ENCODE data around the gene CMTM7. TPM values are rescaled to one million over a fixed set of nuclear protein-coding genes. Genes with fewer than 3 reads are reported as not detected.

The CMTM7 gene, protein sequence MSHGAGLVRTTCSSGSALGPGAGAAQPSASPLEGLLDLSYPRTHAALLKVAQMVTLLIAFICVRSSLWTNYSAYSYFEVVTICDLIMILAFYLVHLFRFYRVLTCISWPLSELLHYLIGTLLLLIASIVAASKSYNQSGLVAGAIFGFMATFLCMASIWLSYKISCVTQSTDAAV
- total RNA-seq, result 2.9 TPM
- long read RNA-seq, partial matches to known transcripts, result 0 of 2 reads
- long read RNA-seq, other reads (novel, unspliced or antisense), result 0 of 2 reads

DNA sequence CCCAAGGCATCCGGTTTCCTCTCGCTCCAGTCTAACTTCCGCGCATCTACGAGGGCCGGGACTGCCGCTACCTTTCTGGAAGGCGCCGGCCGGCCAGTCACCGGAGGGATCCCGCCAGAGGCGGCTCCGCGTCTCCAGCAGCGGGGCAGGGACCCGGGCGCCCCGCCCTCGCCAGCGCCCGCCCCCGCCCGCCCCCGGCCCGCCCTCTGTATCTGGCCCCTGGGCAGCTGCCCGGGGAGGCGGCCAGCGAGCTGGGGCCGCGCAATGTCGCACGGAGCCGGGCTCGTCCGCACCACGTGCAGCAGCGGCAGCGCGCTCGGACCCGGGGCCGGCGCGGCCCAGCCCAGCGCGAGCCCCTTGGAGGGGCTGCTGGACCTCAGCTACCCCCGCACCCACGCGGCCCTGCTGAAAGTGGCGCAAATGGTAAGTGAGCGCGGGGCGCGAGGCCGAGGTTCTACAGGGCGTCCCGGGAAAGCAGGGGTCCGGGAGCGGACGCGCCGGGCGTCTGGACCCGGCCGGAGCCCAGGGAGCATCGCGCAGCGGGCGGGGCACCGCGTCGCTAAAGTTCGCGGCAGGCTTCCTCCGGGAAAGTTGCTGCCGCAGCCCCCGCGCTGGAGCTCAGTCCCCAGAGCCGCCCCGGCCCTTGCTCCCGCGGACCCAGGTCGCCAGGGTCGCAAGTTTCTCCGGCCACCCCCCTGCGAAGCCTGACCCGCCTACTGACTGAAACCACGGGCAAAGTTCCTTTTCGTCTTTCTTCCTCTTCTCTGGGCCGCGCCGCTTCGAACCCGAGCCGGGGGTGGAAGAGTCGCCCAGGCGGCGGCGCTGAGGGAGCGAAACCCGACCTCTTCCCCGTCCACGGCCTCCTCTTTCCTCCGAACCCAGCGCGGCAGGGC lies at the start of gene CMTM7:
TSS of gene CMTM7 (plus strand) at position 211 of the 893 bp plus-strand sequence. CDS start at position 265, 54 bp downstream.
- Histone ChIP-seq H3K27me3 (ENCODE audit: low read depth) (no peaks in the 10 kb centered on the region), H3K36me3 (no peaks in the 10 kb centered on the region), H3K4me3 (peak within 1 kb of the TSS; percentile 88), H3K27ac (replicated peaks) (peak within 1 kb of the TSS; percentile 90), H3K4me1 (peaks cover 20% of the 10 kb centered on the region), H3K9me3 (replicated peaks) (no peaks in the 10 kb centered on the region)
- intact Hi-C loops (cut with micrococcal nuclease), result loop anchor here (10.0 kb wide), 1 partner anchor 97 kb away; no protein-coding TSS in a partner anchor
- DNase-seq, result peak; percentile 69
- TF ChIP-seq, protein P1, sequence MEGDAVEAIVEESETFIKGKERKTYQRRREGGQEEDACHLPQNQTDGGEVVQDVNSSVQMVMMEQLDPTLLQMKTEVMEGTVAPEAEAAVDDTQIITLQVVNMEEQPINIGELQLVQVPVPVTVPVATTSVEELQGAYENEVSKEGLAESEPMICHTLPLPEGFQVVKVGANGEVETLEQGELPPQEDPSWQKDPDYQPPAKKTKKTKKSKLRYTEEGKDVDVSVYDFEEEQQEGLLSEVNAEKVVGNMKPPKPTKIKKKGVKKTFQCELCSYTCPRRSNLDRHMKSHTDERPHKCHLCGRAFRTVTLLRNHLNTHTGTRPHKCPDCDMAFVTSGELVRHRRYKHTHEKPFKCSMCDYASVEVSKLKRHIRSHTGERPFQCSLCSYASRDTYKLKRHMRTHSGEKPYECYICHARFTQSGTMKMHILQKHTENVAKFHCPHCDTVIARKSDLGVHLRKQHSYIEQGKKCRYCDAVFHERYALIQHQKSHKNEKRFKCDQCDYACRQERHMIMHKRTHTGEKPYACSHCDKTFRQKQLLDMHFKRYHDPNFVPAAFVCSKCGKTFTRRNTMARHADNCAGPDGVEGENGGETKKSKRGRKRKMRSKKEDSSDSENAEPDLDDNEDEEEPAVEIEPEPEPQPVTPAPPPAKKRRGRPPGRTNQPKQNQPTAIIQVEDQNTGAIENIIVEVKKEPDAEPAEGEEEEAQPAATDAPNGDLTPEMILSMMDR (IDR thresholded peaks at IDR 0.05; ENCODE audit: borderline replicate concordance), result no peak

DNA sequence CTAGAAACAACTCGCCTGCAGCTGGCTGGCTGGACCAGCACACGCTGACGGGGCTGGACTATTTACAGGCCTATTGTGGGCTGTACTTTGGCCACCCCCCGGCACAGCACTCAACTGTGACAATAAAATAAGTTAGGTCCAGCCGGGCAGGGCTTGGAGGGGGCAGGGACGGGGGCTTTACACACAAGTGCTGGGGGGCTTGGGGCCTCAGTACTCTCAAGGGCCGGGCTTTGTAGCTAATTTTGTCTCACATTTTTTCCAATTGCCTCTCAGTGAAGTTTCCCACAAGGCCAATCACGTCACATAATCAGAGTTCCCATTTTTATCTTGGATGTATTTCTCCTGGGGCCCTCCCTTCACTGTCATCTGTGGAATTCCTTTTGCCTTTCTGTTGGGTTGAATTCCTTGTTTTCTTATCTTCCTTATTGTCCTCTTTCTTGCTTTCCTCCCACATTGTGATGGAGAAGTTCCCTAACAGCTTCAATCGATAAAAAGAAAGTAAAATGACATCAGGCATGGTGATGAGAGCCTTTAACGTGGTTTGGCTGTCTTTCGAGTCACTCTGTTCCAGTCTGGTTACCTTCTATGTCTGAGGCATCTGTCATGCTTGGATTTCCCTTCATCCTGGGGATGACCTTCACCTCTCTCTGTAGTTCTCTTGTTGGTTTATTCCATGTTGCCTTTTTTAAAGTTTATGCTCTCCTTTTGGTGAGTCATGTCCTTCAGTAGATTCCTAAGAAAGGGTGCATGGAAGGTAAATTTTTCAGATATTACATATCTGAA lies 44.1 kb upstream of the CMTM7 start:
- H3K9me3 ChIP-seq (replicated peaks), result no peaks in the 10 kb centered on the region
- H3K27ac ChIP-seq (replicated peaks), result peak overlapping the region; percentile 61
- TF ChIP-seq, protein P1 (IDR thresholded peaks at IDR 0.05; ENCODE audit: borderline replicate concordance), result no peak
- no peaks in the 10 kb centered on the region for H3K27me3 ChIP-seq (ENCODE audit: low read depth)
- peaks cover 5% of the 10 kb centered on the region for H3K4me1 ChIP-seq
- H3K36me3 ChIP-seq, result no peaks in the 10 kb centered on the region
- peak; percentile 32 for DNase-seq
- H3K4me3 ChIP-seq, result peak overlapping the region; percentile 16
- intact Hi-C loops (cut with micrococcal nuclease), result no loop called here

DNA sequence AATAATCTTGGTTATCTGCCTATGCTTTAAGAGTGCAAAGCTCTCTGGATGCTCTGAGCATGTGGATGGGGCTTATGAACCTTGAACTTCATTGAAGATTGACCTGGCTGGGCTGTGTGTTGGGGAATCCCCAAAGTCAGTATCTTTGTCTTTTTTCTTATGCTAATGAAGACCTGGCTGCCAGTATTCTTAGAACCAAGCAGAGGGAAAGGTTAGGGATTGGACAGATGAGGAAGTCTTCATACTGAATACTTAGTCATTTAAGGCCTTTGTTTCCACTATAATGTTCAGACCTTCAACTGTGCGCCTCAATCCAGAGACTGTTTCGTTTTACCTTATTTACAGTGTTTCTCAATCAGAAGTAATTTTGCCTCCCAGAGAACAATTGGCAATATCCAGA lies 42.5 kb upstream of the CMTM7 start:
- intact Hi-C loops (cut with micrococcal nuclease), result no loop called here
- H3K27me3 ChIP-seq (ENCODE audit: low read depth), result no peaks in the 10 kb centered on the region
- H3K4me1 ChIP-seq, result peaks cover 5% of the 10 kb centered on the region
- H3K27ac ChIP-seq (replicated peaks), result no peak overlapping the region
- no peak overlapping the region for H3K4me3 ChIP-seq
- no peak for DNase-seq
- no peaks in the 10 kb centered on the region for H3K9me3 ChIP-seq (replicated peaks)
- no peaks in the 10 kb centered on the region for H3K36me3 ChIP-seq
- TF ChIP-seq, protein P1 (IDR thresholded peaks at IDR 0.05; ENCODE audit: borderline replicate concordance), result no peak

DNA sequence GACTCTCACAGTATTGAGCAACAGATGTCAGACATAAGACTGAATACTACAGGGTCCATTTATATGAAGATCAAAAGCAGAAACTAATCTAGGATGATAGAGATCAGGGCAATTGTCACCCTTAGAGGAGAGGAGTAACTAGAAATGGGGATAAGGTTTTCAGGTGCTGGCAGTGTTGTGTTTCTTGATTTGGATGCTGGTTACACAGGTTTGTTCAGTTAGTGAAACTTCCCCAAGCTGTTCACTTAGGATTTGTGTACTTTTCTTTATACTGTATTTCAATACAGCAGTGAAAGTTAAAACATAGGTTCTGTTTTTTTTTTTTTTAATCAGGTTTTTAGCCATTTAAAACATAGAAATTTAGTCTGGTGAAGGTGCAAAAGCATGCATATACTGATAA lies 39.1 kb upstream of the CMTM7 start:
- H3K4me3 ChIP-seq, result no peak overlapping the region
- peaks cover 2% of the 10 kb centered on the region for H3K36me3 ChIP-seq
- TF ChIP-seq, protein P1 (IDR thresholded peaks at IDR 0.05; ENCODE audit: borderline replicate concordance), result no peak
- H3K27ac ChIP-seq (replicated peaks), result no peak overlapping the region
- no peaks in the 10 kb centered on the region for H3K4me1 ChIP-seq
- no peak for DNase-seq
- intact Hi-C loops (cut with micrococcal nuclease), result no loop called here
- H3K9me3 ChIP-seq (replicated peaks), result no peaks in the 10 kb centered on the region
- H3K27me3 ChIP-seq (ENCODE audit: low read depth), result no peaks in the 10 kb centered on the region

DNA sequence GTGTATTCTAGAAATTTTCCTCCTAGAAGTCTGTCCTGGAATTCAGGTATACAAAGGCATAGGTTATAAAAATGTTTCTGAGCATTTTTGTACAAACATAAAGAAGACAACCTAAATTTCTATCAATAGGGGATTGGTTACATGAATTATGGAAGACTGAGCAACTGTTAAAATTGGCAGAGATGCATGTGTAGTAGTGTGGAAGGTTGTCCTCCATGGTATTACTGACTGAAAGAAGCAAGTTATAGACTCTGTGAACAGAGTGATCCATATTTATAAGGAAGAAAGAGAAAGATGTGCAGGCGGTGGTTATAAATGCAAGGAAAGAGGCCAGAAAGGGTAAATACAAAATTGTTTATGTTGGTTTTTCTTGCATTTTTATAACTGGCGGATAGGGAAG lies 38.3 kb upstream of the CMTM7 start:
- peaks cover 4% of the 10 kb centered on the region for H3K36me3 ChIP-seq
- H3K4me1 ChIP-seq, result no peaks in the 10 kb centered on the region
- DNase-seq, result no peak
- no peak overlapping the region for H3K4me3 ChIP-seq
- intact Hi-C loops (cut with micrococcal nuclease), result no loop called here
- no peaks in the 10 kb centered on the region for H3K9me3 ChIP-seq (replicated peaks)
- H3K27ac ChIP-seq (replicated peaks), result no peak overlapping the region
- no peaks in the 10 kb centered on the region for H3K27me3 ChIP-seq (ENCODE audit: low read depth)
- TF ChIP-seq, protein P1 (IDR thresholded peaks at IDR 0.05; ENCODE audit: borderline replicate concordance), result no peak

Measured in left ventricle myocardium inferior (tissue), 1 donor.